ENCODE data around the gene GPR39.
A peak's percentile ranks its signal among the peaks of the same experiment; 100 is the strongest.

GPR39 gene

DNA sequence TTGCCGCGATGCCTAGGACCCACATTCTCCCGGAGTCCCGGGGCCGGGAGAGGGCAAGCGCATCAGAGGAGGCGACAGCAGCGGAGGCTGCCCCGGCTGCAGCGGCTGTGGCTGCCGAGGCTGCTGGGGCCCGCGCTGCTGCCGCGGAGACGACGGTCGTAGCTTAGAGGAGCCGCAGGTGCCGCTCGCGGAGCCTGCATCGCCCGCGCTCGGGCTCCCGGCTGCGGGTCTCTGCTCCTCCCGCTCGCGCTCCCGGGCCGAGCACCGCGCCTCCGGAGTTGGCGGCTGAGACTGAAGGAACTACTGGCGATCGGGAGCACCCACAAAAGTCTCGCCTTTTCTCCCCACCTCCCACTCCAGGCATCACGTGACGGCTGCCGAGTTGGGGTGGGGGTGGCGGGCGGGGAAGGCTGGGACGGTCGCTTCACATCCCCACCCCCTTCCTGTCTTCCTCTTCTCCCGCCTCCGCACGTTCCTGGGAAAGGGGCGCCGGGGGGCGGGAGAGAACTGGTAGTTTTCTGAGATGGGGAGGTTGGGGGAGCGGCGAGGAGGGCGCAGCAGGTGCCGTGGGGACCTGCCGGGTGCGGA is 253.4 kb downstream of the GPR39 start, which contains the start of gene LYPD1:
LYPD1 (minus strand) TSS at position 298 of the 588 bp plus-strand sequence; CDS start at position 25, 273 bp downstream.
- peaks cover 15% of the 10 kb centered on the region for H3K4me1 ChIP-seq (ENCODE audit: control insufficient read depth, insufficient read depth, low read length, unreplicated experiment)
- peaks cover 48% of the 10 kb centered on the region for H3K27me3 ChIP-seq (ENCODE audit: insufficient read depth, low read length)
- H3K27ac ChIP-seq (ENCODE audit: low read depth, low read length) = no peak within 1 kb of the TSS
- H3K4me3 ChIP-seq (ENCODE audit: low read depth, low read length) = peak within 1 kb of the TSS; percentile 71
- no peaks in the 10 kb centered on the region for H3K79me2 ChIP-seq (ENCODE audit: control insufficient read depth, insufficient read depth, low read length, unreplicated experiment)
- H3K36me3 ChIP-seq (ENCODE audit: insufficient read depth, low read length) = no peaks in the 10 kb centered on the region
- peak within 1 kb of the TSS; percentile 22 for H2AFZ ChIP-seq (ENCODE audit: low read length, unreplicated experiment)

DNA sequence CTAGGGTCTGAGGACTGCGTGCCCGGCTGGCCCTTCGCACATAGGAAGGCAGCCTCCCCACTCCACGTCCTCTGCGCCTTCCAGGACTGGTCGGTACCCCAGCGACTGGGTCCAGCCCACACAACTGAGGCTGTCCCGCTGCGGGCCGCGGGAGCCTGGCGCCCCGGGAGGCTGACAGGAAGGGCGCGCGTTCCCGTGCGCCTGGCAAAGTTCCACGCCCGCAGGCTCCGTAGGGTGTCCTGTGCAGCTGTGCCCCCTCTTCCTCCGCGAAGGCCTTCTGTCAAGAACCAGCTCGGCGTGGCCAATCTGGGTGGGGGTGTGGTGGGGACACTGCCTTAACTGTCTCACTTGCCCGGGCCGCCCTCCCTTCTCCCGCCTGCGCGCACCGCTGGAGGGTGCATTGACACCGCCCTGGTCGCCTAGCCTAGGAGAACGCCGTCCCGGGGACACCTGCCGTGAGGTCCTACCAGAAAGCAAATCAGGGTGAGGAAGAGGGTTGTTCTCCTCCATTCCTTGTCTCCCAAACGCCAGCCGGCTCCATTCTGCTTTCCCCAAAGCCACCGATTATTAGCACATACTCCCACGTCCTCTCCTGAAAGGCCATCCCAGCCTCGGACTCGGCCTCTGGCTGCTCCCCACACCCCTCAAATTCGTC is 254.0 kb downstream of the GPR39 start:
- H3K27me3 ChIP-seq (ENCODE audit: insufficient read depth, low read length) = peaks cover 48% of the 10 kb centered on the region

DNA sequence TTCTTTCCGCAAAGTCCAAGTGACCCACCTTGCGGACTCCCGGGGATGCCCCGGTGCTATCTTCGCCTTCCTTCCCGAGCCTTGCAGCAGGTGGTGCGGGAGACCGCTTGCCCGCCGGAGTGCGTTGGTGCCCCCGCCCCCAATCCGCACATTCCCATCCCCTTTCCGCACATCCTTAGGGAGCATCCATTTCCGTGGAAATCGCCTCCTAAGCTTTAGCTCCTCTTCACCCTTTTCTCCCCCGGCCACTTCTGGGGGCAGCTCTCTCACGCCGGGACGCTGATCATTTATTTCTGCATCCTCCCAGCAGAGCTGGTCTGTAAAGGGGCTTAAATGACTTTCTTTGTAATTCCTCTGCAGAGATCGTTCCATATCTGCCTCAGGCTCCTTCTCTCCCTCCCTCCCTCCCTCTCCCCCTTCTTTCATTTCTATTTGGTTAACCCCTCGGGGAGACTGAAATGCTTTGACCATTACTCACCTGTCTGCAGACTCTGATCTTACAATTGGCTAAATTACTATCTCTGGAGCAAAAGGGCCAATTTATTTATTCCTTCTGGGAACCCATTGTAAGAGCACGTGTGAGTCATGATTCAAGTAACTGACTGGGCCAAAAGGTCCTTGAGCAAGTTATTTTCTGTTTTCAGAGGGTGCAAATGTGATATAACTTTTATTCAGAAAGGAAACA is 254.7 kb downstream of the GPR39 start:
- Histone ChIP-seq H3K27me3 (ENCODE audit: insufficient read depth, low read length) (peaks cover 45% of the 10 kb centered on the region), H3K4me1 (ENCODE audit: control insufficient read depth, insufficient read depth, low read length, unreplicated experiment) (peaks cover 15% of the 10 kb centered on the region), H2AFZ (ENCODE audit: low read length, unreplicated experiment) (no peak overlapping the region), H3K27ac (ENCODE audit: low read depth, low read length) (no peak overlapping the region), H3K4me3 (ENCODE audit: low read depth, low read length) (peak overlapping the region; percentile 71), H3K79me2 (ENCODE audit: control insufficient read depth, insufficient read depth, low read length, unreplicated experiment) (no peaks in the 10 kb centered on the region), H3K36me3 (ENCODE audit: insufficient read depth, low read length) (no peaks in the 10 kb centered on the region)

More for the DNA sequence above, 254.0 kb downstream of the GPR39 start:
- Histone ChIP-seq H2AFZ (ENCODE audit: low read length, unreplicated experiment) (peak overlapping the region; percentile 22), H3K4me3 (ENCODE audit: low read depth, low read length) (peak overlapping the region; percentile 71), H3K27ac (ENCODE audit: low read depth, low read length) (no peak overlapping the region), H3K79me2 (ENCODE audit: control insufficient read depth, insufficient read depth, low read length, unreplicated experiment) (no peaks in the 10 kb centered on the region), H3K4me1 (ENCODE audit: control insufficient read depth, insufficient read depth, low read length, unreplicated experiment) (peaks cover 15% of the 10 kb centered on the region), H3K36me3 (ENCODE audit: insufficient read depth, low read length) (no peaks in the 10 kb centered on the region)

DNA sequence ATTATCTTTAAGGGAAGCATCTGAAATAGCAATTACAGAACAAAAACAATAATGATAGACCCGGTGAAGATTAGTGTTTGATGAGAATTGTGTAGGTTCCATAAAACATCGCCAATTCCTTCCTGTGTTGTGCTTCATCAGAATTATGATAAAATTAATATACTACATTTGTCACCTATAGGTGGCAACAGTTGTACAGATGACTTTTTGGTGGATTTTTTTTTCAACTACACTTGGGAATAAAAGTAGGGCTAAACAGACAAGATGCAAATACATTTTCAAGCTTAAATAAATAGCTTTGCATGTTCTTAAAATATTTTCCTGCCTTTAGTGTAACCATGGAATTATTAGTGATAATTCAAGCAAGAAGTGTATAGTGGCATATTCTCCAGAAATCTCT is 260.4 kb downstream of the GPR39 start:
- no peaks in the 10 kb centered on the region for H3K79me2 ChIP-seq (ENCODE audit: control insufficient read depth, insufficient read depth, low read length, unreplicated experiment)
- H3K27ac ChIP-seq (ENCODE audit: low read depth, low read length) = no peak overlapping the region
- peaks cover 8% of the 10 kb centered on the region for H3K4me1 ChIP-seq (ENCODE audit: control insufficient read depth, insufficient read depth, low read length, unreplicated experiment)
- peaks cover 17% of the 10 kb centered on the region; the same call in 1 of the 2 replicates for H3K27me3 ChIP-seq (ENCODE audit: insufficient read depth, low read length)
- no peak overlapping the region for H2AFZ ChIP-seq (ENCODE audit: low read length, unreplicated experiment)
- no peaks in the 10 kb centered on the region for H3K36me3 ChIP-seq (ENCODE audit: insufficient read depth, low read length)
- H3K4me3 ChIP-seq (ENCODE audit: low read depth, low read length) = no peak overlapping the region

DNA sequence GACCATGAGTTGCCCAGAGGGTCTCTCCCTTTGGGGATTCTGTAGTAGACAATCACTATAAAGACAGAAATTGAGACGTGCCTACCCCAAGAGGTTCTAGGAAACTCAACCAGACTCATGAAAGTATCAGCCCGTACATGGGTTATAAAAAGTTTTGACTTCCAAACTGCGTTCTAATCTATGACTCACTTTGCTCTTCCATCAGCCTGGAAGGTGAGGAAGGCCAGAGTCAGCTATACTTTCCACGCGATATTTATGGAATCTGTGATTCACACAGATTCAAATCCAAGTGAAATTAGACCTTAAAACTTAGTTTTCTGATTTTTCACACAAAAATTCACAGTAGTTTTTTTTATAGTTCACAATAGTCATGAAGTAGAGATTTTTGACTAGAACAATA is 261.1 kb downstream of the GPR39 start:
- H3K4me3 ChIP-seq (ENCODE audit: low read depth, low read length) = no peak overlapping the region
- H3K27me3 ChIP-seq (ENCODE audit: insufficient read depth, low read length) = peaks cover 17% of the 10 kb centered on the region; the same call in 1 of the 2 replicates
- no peaks in the 10 kb centered on the region for H3K79me2 ChIP-seq (ENCODE audit: control insufficient read depth, insufficient read depth, low read length, unreplicated experiment)
- H3K27ac ChIP-seq (ENCODE audit: low read depth, low read length) = no peak overlapping the region
- no peaks in the 10 kb centered on the region for H3K36me3 ChIP-seq (ENCODE audit: insufficient read depth, low read length)
- peaks cover 5% of the 10 kb centered on the region for H3K4me1 ChIP-seq (ENCODE audit: control insufficient read depth, insufficient read depth, low read length, unreplicated experiment)
- H2AFZ ChIP-seq (ENCODE audit: low read length, unreplicated experiment) = no peak overlapping the region

DNA sequence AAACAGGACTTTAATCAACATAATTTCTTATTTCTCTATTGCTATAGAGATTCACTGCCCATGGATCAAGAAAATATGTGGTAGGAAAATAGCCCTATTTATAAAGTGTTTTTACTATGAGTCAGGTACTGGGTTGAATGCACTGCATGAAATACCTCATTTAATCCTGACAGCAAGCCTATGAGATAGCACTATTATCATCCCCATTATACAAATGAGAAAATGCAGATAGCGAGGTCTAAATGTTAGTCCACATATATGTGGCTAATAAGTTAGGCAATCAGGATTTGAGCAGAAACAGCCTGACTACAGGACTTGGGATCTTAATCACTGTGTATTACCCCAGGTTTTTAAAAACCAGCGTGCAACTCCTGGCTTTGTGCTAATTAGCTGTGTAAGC is 261.9 kb downstream of the GPR39 start:
- Histone ChIP-seq H3K4me3 (ENCODE audit: low read depth, low read length) (no peak overlapping the region), H3K79me2 (ENCODE audit: control insufficient read depth, insufficient read depth, low read length, unreplicated experiment) (no peaks in the 10 kb centered on the region), H3K36me3 (ENCODE audit: insufficient read depth, low read length) (no peaks in the 10 kb centered on the region), H2AFZ (ENCODE audit: low read length, unreplicated experiment) (no peak overlapping the region), H3K27ac (ENCODE audit: low read depth, low read length) (no peak overlapping the region), H3K27me3 (ENCODE audit: insufficient read depth, low read length) (peaks cover 17% of the 10 kb centered on the region; the same call in 1 of the 2 replicates), H3K4me1 (ENCODE audit: control insufficient read depth, insufficient read depth, low read length, unreplicated experiment) (peaks cover 5% of the 10 kb centered on the region)

DNA sequence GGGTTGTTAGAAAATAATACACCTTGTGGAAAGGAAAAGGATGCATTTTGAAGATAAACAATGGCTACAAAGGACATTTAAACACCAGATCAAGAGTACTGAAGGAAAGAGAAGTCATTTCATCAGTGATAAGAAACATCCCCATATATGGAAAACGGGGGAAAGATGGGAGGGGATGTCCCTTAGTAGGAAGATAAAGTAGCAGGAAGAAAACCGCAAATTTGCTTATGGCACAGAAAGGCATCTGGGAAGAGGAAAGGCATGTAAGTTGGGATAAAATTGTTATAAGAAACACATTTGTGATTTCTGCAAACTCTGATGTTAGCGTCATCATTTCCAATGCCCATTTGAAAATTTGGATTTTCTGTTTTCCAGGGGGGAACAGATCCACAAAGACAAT is 263.9 kb downstream of the GPR39 start:
- no peaks in the 10 kb centered on the region for H3K79me2 ChIP-seq (ENCODE audit: control insufficient read depth, insufficient read depth, low read length, unreplicated experiment)
- no peak overlapping the region for H3K27ac ChIP-seq (ENCODE audit: low read depth, low read length)
- H2AFZ ChIP-seq (ENCODE audit: low read length, unreplicated experiment) = no peak overlapping the region
- H3K4me1 ChIP-seq (ENCODE audit: control insufficient read depth, insufficient read depth, low read length, unreplicated experiment) = peaks cover 5% of the 10 kb centered on the region
- H3K27me3 ChIP-seq (ENCODE audit: insufficient read depth, low read length) = peaks cover 23% of the 10 kb centered on the region
- no peaks in the 10 kb centered on the region for H3K36me3 ChIP-seq (ENCODE audit: insufficient read depth, low read length)
- H3K4me3 ChIP-seq (ENCODE audit: low read depth, low read length) = no peak overlapping the region

DNA sequence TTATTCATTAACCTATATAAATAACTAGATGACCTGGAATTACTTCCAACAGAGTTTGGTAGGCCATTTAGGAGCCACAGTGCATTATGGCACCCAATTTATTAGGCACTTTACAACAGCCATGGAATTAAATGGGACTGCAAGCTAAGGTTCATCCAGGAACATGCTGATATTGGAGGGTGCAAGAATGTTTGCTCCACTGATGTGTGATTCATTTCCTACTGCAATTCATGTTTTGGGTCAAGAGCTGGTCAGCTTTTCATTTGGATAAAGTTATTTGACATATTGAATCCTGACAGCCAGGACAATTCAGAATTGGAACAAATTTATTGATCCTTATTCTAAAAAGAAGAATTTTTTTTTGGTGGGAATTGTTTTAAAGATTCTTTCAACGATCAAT is 265.2 kb downstream of the GPR39 start:
- H3K27me3 ChIP-seq (ENCODE audit: insufficient read depth, low read length) = peaks cover 29% of the 10 kb centered on the region
- H3K4me1 ChIP-seq (ENCODE audit: control insufficient read depth, insufficient read depth, low read length, unreplicated experiment) = peaks cover 5% of the 10 kb centered on the region

DNA sequence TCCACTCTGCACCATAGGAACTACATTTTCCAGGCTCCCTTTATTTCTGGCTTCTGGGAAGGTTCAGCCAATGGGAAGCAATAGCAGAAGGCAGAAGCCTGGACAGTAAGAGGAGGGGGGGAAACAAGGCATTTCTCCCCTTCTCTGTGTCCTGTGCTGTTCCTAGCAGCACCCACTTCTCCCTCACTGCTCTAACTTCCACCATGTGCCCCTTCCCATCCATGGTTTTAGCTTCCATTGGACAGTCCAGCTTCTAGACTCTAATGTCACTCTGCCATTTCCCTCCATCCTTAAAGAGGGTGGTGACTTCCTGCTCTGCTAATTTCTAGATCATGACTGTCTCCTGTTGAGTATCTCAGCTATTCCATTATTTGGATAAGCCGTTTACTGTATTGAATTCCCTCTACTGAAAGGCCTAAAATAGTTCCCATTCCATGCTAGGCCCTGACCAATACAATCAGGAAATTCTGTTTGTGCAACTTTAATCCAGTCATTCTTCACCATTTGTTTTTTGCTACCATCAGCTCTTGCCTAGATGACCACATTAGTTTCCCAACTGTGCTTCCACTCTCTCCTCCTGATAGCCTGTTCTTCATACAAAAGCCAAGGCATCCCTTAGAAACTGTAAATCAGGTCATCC is 274.2 kb downstream of the GPR39 start:
- H2AFZ ChIP-seq (ENCODE audit: low read length, unreplicated experiment) = no peak overlapping the region

More for the DNA sequence above, 265.2 kb downstream of the GPR39 start:
- no peaks in the 10 kb centered on the region for H3K79me2 ChIP-seq (ENCODE audit: control insufficient read depth, insufficient read depth, low read length, unreplicated experiment)
- no peak overlapping the region for H3K27ac ChIP-seq (ENCODE audit: low read depth, low read length)
- no peak overlapping the region for H3K4me3 ChIP-seq (ENCODE audit: low read depth, low read length)
- H3K36me3 ChIP-seq (ENCODE audit: insufficient read depth, low read length) = no peaks in the 10 kb centered on the region
- no peak overlapping the region for H2AFZ ChIP-seq (ENCODE audit: low read length, unreplicated experiment)

DNA sequence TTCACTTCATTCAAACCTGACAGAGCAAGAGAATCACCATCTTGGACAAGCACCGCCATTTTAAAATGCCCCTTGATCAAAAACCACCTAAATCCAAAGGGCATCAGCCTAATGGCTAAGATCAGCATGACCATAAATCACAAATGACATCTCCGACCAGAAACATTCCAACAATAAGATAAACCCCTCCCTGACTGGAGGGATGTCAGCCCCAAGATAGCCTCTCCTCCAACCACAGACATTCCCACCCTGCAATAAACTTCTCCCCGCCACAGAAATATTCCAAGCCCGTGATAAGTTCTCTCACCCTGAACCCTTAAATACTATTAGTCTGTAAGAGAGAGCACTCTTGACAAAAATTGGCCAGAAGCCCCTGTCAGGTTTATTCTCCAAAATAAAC is 275.0 kb downstream of the GPR39 start:
- H3K27me3 ChIP-seq (ENCODE audit: insufficient read depth, low read length) = peaks cover 2% of the 10 kb centered on the region; the same call in 1 of the 2 replicates
- no peaks in the 10 kb centered on the region for H3K36me3 ChIP-seq (ENCODE audit: insufficient read depth, low read length)
- H3K27ac ChIP-seq (ENCODE audit: low read depth, low read length) = no peak overlapping the region
- no peaks in the 10 kb centered on the region for H3K4me1 ChIP-seq (ENCODE audit: control insufficient read depth, insufficient read depth, low read length, unreplicated experiment)
- no peaks in the 10 kb centered on the region for H3K79me2 ChIP-seq (ENCODE audit: control insufficient read depth, insufficient read depth, low read length, unreplicated experiment)
- no peak overlapping the region for H2AFZ ChIP-seq (ENCODE audit: low read length, unreplicated experiment)
- H3K4me3 ChIP-seq (ENCODE audit: low read depth, low read length) = no peak overlapping the region

More for the DNA sequence above, 274.2 kb downstream of the GPR39 start:
- Histone ChIP-seq H3K4me1 (ENCODE audit: control insufficient read depth, insufficient read depth, low read length, unreplicated experiment) (no peaks in the 10 kb centered on the region), H3K36me3 (ENCODE audit: insufficient read depth, low read length) (no peaks in the 10 kb centered on the region), H3K27me3 (ENCODE audit: insufficient read depth, low read length) (peaks cover 6% of the 10 kb centered on the region; the same call in 1 of the 2 replicates), H3K27ac (ENCODE audit: low read depth, low read length) (no peak overlapping the region), H3K4me3 (ENCODE audit: low read depth, low read length) (no peak overlapping the region), H3K79me2 (ENCODE audit: control insufficient read depth, insufficient read depth, low read length, unreplicated experiment) (no peaks in the 10 kb centered on the region)

All from ACC112 (cell line).